CD8-positive, alpha-beta memory T cell (primary cell): ENCODE results near the gene STRIT1. TPM values are rescaled to one million over a fixed set of nuclear protein-coding genes. Genes with fewer than 3 reads are reported as not detected.
"Not testable (repeated sequence)": the region's sequence is repeated elsewhere in the genome, so short reads cannot be mapped to it uniquely, and the experiment has no call there.

Source experiments
- CTCF ChIA-PET: fragments of 350-600 bp; sonication (Branson Sonifier 250); formaldehyde crosslinking; loops from one replicate; lab custom pipeline; 2021; ENCODE audit warnings: antibody characterized with exemption; lab: Charles Lee
- POLR2A ChIA-PET: fragments of 350-600 bp; sonication (Branson Sonifier 250); formaldehyde crosslinking; loops from one replicate; lab custom pipeline; 2021; ENCODE audit warnings: antibody characterized with exemption; lab: Charles Lee
- DNase-seq, 5 donors: peaks; one replicate each; pipeline versions ENCODE4 v3.0.0 to v3.0.0-alpha.2; 2020 to 2022; ENCODE audit warnings: mixed read lengths in 1 of 5
- H3K27ac ChIP-seq: one replicate; pipeline ENCODE4 v1.7.0; 2013; ENCODE audit warnings: low read depth, mild to moderate bottlenecking, low read length, moderate library complexity
- H3K27me3 ChIP-seq: 2 replicates; pipeline ENCODE4 v1.7.0; 2013; ENCODE audit warnings: low read length, mild to moderate bottlenecking; ENCODE audit not compliant: insufficient read depth, poor library complexity, severe bottlenecking
- H3K36me3 ChIP-seq: 2 replicates; pipeline ENCODE4 v1.7.0; 2013; ENCODE audit warnings: mild to moderate bottlenecking, low read length, moderate library complexity; ENCODE audit not compliant: insufficient read depth
- H3K4me1 ChIP-seq: 2 replicates; pipeline ENCODE4 v1.7.0; 2013; ENCODE audit warnings: mild to moderate bottlenecking, low read length, moderate library complexity; ENCODE audit not compliant: insufficient read depth
- H3K4me3 ChIP-seq: 2 replicates; pipeline ENCODE4 v1.7.0; 2013; ENCODE audit warnings: mild to moderate bottlenecking, low read length
- H3K9me3 ChIP-seq: 2 replicates; pipeline ENCODE4 v1.7.0; 2013; ENCODE audit warnings: mild to moderate bottlenecking, low read length
- H3K27ac Mint-ChIP-seq, 8 donors: one replicate each; pipeline ENCODE4 v1.8.0; 2020 to 2021; ENCODE audit warnings: mixed read lengths in 8 of 8, mild to moderate bottlenecking in 6 of 8, inconsistent platforms in 3 of 8, moderate library complexity in 3 of 8
- H3K27me3 Mint-ChIP-seq, 2 donors: one replicate each; pipeline ENCODE4 v1.8.0; 2020 to 2021; ENCODE audit warnings: mixed read lengths in 2 of 2, mild to moderate bottlenecking in 1 of 2, moderate library complexity in 1 of 2
- H3K36me3 Mint-ChIP-seq, 3 donors: one replicate each; pipeline ENCODE4 v1.8.0; 2020 to 2021; ENCODE audit warnings: mixed read lengths in 3 of 3, inconsistent platforms in 1 of 3, mild to moderate bottlenecking in 1 of 3
- H3K4me1 Mint-ChIP-seq, 3 donors: one replicate each; pipeline ENCODE4 v1.8.0; 2020 to 2021; ENCODE audit warnings: mixed read lengths in 3 of 3, inconsistent platforms in 1 of 3, mild to moderate bottlenecking in 1 of 3
- H3K4me3 Mint-ChIP-seq, 7 donors: one replicate each; pipeline ENCODE4 v1.8.0; 2020 to 2021; ENCODE audit warnings: mixed read lengths in 7 of 7, mild to moderate bottlenecking in 6 of 7, moderate library complexity in 4 of 7, inconsistent platforms in 2 of 7
- H3K9me3 Mint-ChIP-seq, 5 donors: one replicate each; pipeline ENCODE4 v1.8.0; 2020 to 2022; ENCODE audit warnings: mixed read lengths in 5 of 5, mild to moderate bottlenecking in 3 of 5, moderate library complexity in 2 of 5, inconsistent platforms in 1 of 5
- polyA plus RNA-seq: library from polyadenylated mRNA; unstranded; fragments of 300-500 nt; fragmentation: Illumina TruSeq; gene quantifications from one replicate; pipeline ENCODE4 v1.2.3, GENCODE V29; 2021
- total RNA-seq, 2 experiments: library from RNA; stranded (reverse); gene quantifications; one replicate each; pipeline ENCODE4 v1.2.3, GENCODE V29; 2021

STRIT1 gene
- total and polyA plus RNA-seq, 3 experiments from 2014 or later = not detected

- H3K36me3 Mint-ChIP-seq, H3K27ac ChIP-seq, CTCF ChIA-PET, H3K4me3 ChIP-seq, H3K9me3 Mint-ChIP-seq, POLR2A ChIA-PET, H3K27me3 Mint-ChIP-seq, H3K4me1 ChIP-seq, H3K27me3 ChIP-seq, H3K27ac Mint-ChIP-seq, H3K9me3 ChIP-seq, DNase-seq, H3K36me3 ChIP-seq, H3K4me3 Mint-ChIP-seq, H3K4me1 Mint-ChIP-seq: not testable (repeated sequence)
Measured at GRCh38 chr3:155275159-155275754, 18.2 kb downstream of the STRIT1 start.

- H3K27ac Mint-ChIP-seq, H3K9me3 ChIP-seq, H3K4me3 Mint-ChIP-seq, H3K27me3 ChIP-seq, H3K36me3 ChIP-seq, H3K36me3 Mint-ChIP-seq, H3K4me1 Mint-ChIP-seq, H3K9me3 Mint-ChIP-seq, H3K27ac ChIP-seq, DNase-seq, H3K27me3 Mint-ChIP-seq, H3K4me3 ChIP-seq, CTCF ChIA-PET, H3K4me1 ChIP-seq, POLR2A ChIA-PET: not testable (repeated sequence)
Measured at GRCh38 chr3:155274435-155274834, 19.0 kb downstream of the STRIT1 start.

GRCh38 chr3:155271343-155271613 is 22.2 kb downstream of the STRIT1 start:
- Mint-ChIP-seq H3K9me3 (peaks cover 0 to 4% (median 0%) of the 10 kb centered on the region in 5 donors), H3K27ac (no peak overlapping the region), H3K4me3 (no peak overlapping the region), H3K36me3 (no peaks in the 10 kb centered on the region), H3K4me1 (no peaks in the 10 kb centered on the region), H3K27me3 (peaks cover 0 to 2% of the 10 kb centered on the region in 2 donors)
- ChIA-PET CTCF (no interaction called here), POLR2A (no interaction called here)
- Histone ChIP-seq H3K27me3 (no peaks in the 10 kb centered on the region), H3K36me3 (no peaks in the 10 kb centered on the region), H3K4me3 (no peak overlapping the region), H3K4me1 (no peaks in the 10 kb centered on the region), H3K27ac (no peak overlapping the region), H3K9me3 (no peaks in the 10 kb centered on the region)
- no peak for DNase-seq

- DNase-seq = no peak
- Mint-ChIP-seq H3K9me3 (peaks cover 0 to 6% (median 0%) of the 10 kb centered on the region in 5 donors), H3K27ac (no peak overlapping the region), H3K4me3 (no peak overlapping the region), H3K36me3 (no peaks in the 10 kb centered on the region), H3K27me3 (peaks cover 0 to 2% of the 10 kb centered on the region in 2 donors), H3K4me1 (no peaks in the 10 kb centered on the region)
- Histone ChIP-seq H3K27ac (no peak overlapping the region), H3K4me1 (no peaks in the 10 kb centered on the region), H3K9me3 (no peaks in the 10 kb centered on the region), H3K4me3 (no peak overlapping the region), H3K27me3 (no peaks in the 10 kb centered on the region), H3K36me3 (no peaks in the 10 kb centered on the region)
- ChIA-PET POLR2A (no interaction called here), CTCF (no interaction called here)
Measured at GRCh38 chr3:155270485-155271342, 22.8 kb downstream of the STRIT1 start.

- no peaks in the 10 kb centered on the region for H3K36me3 Mint-ChIP-seq
- Histone ChIP-seq H3K4me1 (no peaks in the 10 kb centered on the region), H3K27me3 (no peaks in the 10 kb centered on the region), H3K36me3 (no peaks in the 10 kb centered on the region), H3K9me3 (no peaks in the 10 kb centered on the region), H3K4me3 (no peak overlapping the region), H3K27ac (no peak overlapping the region)
- H3K27me3 Mint-ChIP-seq = peaks cover 0 to 2% of the 10 kb centered on the region in 2 donors
- H3K4me3 Mint-ChIP-seq = no peak overlapping the region
- H3K9me3 Mint-ChIP-seq = peaks cover 0 to 6% (median 0%) of the 10 kb centered on the region in 5 donors
- no peak for DNase-seq
- H3K4me1 Mint-ChIP-seq = no peaks in the 10 kb centered on the region
- H3K27ac Mint-ChIP-seq = no peak overlapping the region
- ChIA-PET CTCF (no interaction called here), POLR2A (no interaction called here)
Measured at GRCh38 chr3:155270063-155270462, 23.4 kb downstream of the STRIT1 start.

GRCh38 chr3:155262855-155263254 is 30.6 kb downstream of the STRIT1 start:
- H3K27me3 ChIP-seq, CTCF ChIA-PET, H3K4me1 ChIP-seq, DNase-seq, H3K36me3 Mint-ChIP-seq, H3K4me3 ChIP-seq, H3K4me3 Mint-ChIP-seq, H3K27me3 Mint-ChIP-seq, H3K36me3 ChIP-seq, H3K9me3 Mint-ChIP-seq, H3K4me1 Mint-ChIP-seq, POLR2A ChIA-PET, H3K27ac Mint-ChIP-seq, H3K9me3 ChIP-seq, H3K27ac ChIP-seq: not testable (repeated sequence)

- H3K4me3 ChIP-seq = no peak overlapping the region
- no peaks in the 10 kb centered on the region for H3K36me3 ChIP-seq
- H3K27me3 ChIP-seq = no peaks in the 10 kb centered on the region
- H3K27ac Mint-ChIP-seq = no peak overlapping the region
- H3K9me3 ChIP-seq = no peaks in the 10 kb centered on the region
- no peaks in the 10 kb centered on the region for H3K4me1 ChIP-seq
- H3K27ac ChIP-seq = no peak overlapping the region
- DNase-seq = no peak
- H3K9me3 Mint-ChIP-seq = peaks cover 0 to 4% (median 0%) of the 10 kb centered on the region in 5 donors
- no peaks in the 10 kb centered on the region for H3K36me3 Mint-ChIP-seq
- H3K4me1 Mint-ChIP-seq = no peaks in the 10 kb centered on the region
- H3K4me3 Mint-ChIP-seq = no peak overlapping the region
- no peaks in the 10 kb centered on the region for H3K27me3 Mint-ChIP-seq
- ChIA-PET POLR2A (no interaction called here), CTCF (no interaction called here)
Measured at GRCh38 chr3:155262295-155262694, 31.2 kb downstream of the STRIT1 start.

GRCh38 chr3:155254445-155254844 is 39.0 kb downstream of the STRIT1 start:
- H3K36me3 Mint-ChIP-seq = no peaks in the 10 kb centered on the region
- no peaks in the 10 kb centered on the region for H3K4me1 Mint-ChIP-seq
- no peak overlapping the region for H3K4me3 Mint-ChIP-seq
- no peak overlapping the region for H3K27ac ChIP-seq
- H3K9me3 Mint-ChIP-seq = peaks cover 0 to 7% (median 0%) of the 10 kb centered on the region in 5 donors
- H3K27ac Mint-ChIP-seq = no peak overlapping the region
- CTCF ChIA-PET = no interaction called here
- DNase-seq = no peak
- no peaks in the 10 kb centered on the region for H3K36me3 ChIP-seq
- no peaks in the 10 kb centered on the region for H3K9me3 ChIP-seq
- POLR2A ChIA-PET = no interaction called here
- H3K4me3 ChIP-seq = no peak overlapping the region
- H3K27me3 ChIP-seq = no peaks in the 10 kb centered on the region
- H3K27me3 Mint-ChIP-seq = peaks cover 0 to 3% of the 10 kb centered on the region in 2 donors
- no peaks in the 10 kb centered on the region for H3K4me1 ChIP-seq
